Hindlimb muscle (tissue), 1 donor: ENCODE measurements around the gene HNRNPUL2. TPM values are rescaled to one million over a fixed set of nuclear protein-coding genes. Genes with fewer than 3 reads are reported as not detected.
"Not testable (repeated sequence)": the region's sequence is repeated elsewhere in the genome, so short reads cannot be mapped to it uniquely, and the experiment has no call there.

Experiments used
- DNase-seq: peaks from one replicate; pipeline ENCODE4 v3.0.0-alpha.2; 2013
- polyA plus RNA-seq: library from polyadenylated mRNA; unstranded; fragments of 120-200 nt; gene quantifications from one replicate; pipeline ENCODE4 v1.2.1, GENCODE V29; 2013; ENCODE audit not compliant: insufficient read length

Gene HNRNPUL2
- 43.6 TPM for polyA plus RNA-seq

- DNase-seq: peak; percentile 99
Observed at GRCh38 chr11:62727165-62727871, at the start of gene HNRNPUL2. TSS of gene HNRNPUL2 (minus strand) at chr11:62727457. CDS start at chr11:62727156, 301 bp downstream.

- no peak for DNase-seq
Observed at GRCh38 chr11:62775646-62776045, 48.4 kb upstream of the HNRNPUL2 start.

- no peak for DNase-seq
Observed at GRCh38 chr11:62774407-62774806, 47.1 kb upstream of the HNRNPUL2 start.

- peak; percentile 96 for DNase-seq
Observed at GRCh38 chr11:62771144-62772021, 44.1 kb upstream of the HNRNPUL2 start, which contains the start of gene TAF6L. TSS of gene TAF6L (plus strand) at chr11:62771396. CDS start at chr11:62775784, 4,388 bp downstream.

- DNase-seq: no peak
Observed at GRCh38 chr11:62770778-62771143, 43.5 kb upstream of the HNRNPUL2 start.

- not testable (repeated sequence) for DNase-seq
Observed at GRCh38 chr11:62760867-62761227, 33.6 kb upstream of the HNRNPUL2 start.

GRCh38 chr11:62757846-62758788, 30.9 kb upstream of the HNRNPUL2 start:
- no peak for DNase-seq

- no peak for DNase-seq
Observed at GRCh38 chr11:62755086-62755615, 27.9 kb upstream of the HNRNPUL2 start.

GRCh38 chr11:62753736-62754603, 26.7 kb upstream of the HNRNPUL2 start, which contains the start of gene ZBTB3:
TSS of gene ZBTB3 (minus strand) at chr11:62754160. CDS start at chr11:62753664, 496 bp downstream.
- peak; percentile 97 for DNase-seq

GRCh38 chr11:62752994-62753735, 25.9 kb upstream of the HNRNPUL2 start:
- DNase-seq: no peak

- DNase-seq: no peak
Observed at GRCh38 chr11:62752177-62752785, 25.0 kb upstream of the HNRNPUL2 start.

GRCh38 chr11:62749931-62750330, 22.7 kb upstream of the HNRNPUL2 start:
- DNase-seq: not testable (repeated sequence)

- no peak for DNase-seq
Observed at GRCh38 chr11:62747475-62748160, 20.4 kb upstream of the HNRNPUL2 start.

GRCh38 chr11:62737196-62737595, 9.9 kb upstream of the HNRNPUL2 start:
- DNase-seq: no peak

GRCh38 chr11:62732830-62733229, 5.6 kb upstream of the HNRNPUL2 start:
- DNase-seq: no peak

GRCh38 chr11:62730076-62730475, 2.8 kb upstream of the HNRNPUL2 start:
- not testable (repeated sequence) for DNase-seq

GRCh38 chr11:62728171-62728988, 1.1 kb upstream of the HNRNPUL2 start, which contains the start of gene TTC9C:
TSS of gene TTC9C (plus strand) at chr11:62728486. CDS start at chr11:62728849, 363 bp downstream.
- DNase-seq: peak; percentile 91

GRCh38 chr11:62727872-62728170, 564 bp upstream of the HNRNPUL2 start:
- DNase-seq: peak; percentile 95

GRCh38 chr11:62726915-62727164, 417 bp downstream of the HNRNPUL2 start:
- no peak for DNase-seq
